GM19023 (cell line): ENCODE data around the gene ACY1.

Experiments used
- ATAC-seq: cut with Tn5 transposase; IDR thresholded peaks from one replicate; pipeline ENCODE4 v1.9.1; 2021; ENCODE audit warnings: mild to moderate bottlenecking, moderate library complexity; ENCODE audit not compliant: unreplicated experiment

Gene ACY1

GRCh38 chr3:52004163-52004787 lies 20.9 kb downstream of the ACY1 start:
- ATAC-seq = no peak

GRCh38 chr3:52004906-52005395 lies 21.6 kb downstream of the ACY1 start:
- ATAC-seq = no peak

- ATAC-seq = no peak
These were observed 22.2 kb downstream of the ACY1 start for GRCh38 chr3:52005571-52005986.

- no peak for ATAC-seq
These were observed 22.9 kb downstream of the ACY1 start for GRCh38 chr3:52006017-52006819.

GRCh38 chr3:52006820-52007133 lies 23.4 kb downstream of the ACY1 start:
- ATAC-seq = no peak

- no peak for ATAC-seq
These were observed 24.0 kb downstream of the ACY1 start for GRCh38 chr3:52007291-52007690.

GRCh38 chr3:52010431-52010830 lies 27.1 kb downstream of the ACY1 start:
- no peak for ATAC-seq

GRCh38 chr3:52012699-52013098 lies 29.4 kb downstream of the ACY1 start:
- no peak for ATAC-seq

GRCh38 chr3:52013802-52014598 lies 30.7 kb downstream of the ACY1 start:
- no peak for ATAC-seq

- no peak for ATAC-seq
These were observed 31.3 kb downstream of the ACY1 start for GRCh38 chr3:52014613-52015012.

- ATAC-seq = no peak
These were observed 32.3 kb downstream of the ACY1 start for GRCh38 chr3:52015438-52016228.

- no peak for ATAC-seq
These were observed 34.3 kb downstream of the ACY1 start for GRCh38 chr3:52017586-52017985.

- no peak for ATAC-seq
These were observed 35.1 kb downstream of the ACY1 start for GRCh38 chr3:52018319-52019000.

GRCh38 chr3:52019352-52020080 lies 36.2 kb downstream of the ACY1 start:
- ATAC-seq = no peak

GRCh38 chr3:52020796-52021195 lies 37.5 kb downstream of the ACY1 start:
- no peak for ATAC-seq

- ATAC-seq = no peak
These were observed 38.3 kb downstream of the ACY1 start for GRCh38 chr3:52021489-52022268.

- ATAC-seq = no peak
These were observed 39.2 kb downstream of the ACY1 start for GRCh38 chr3:52022323-52023100.

GRCh38 chr3:52023101-52023770 lies 39.9 kb downstream of the ACY1 start:
- no peak for ATAC-seq
